GM23338 (cell line): ENCODE data around the gene HRAS. TPM values are rescaled to one million over a fixed set of nuclear protein-coding genes. Genes with fewer than 3 reads are reported as not detected.
A peak's percentile ranks its signal among the peaks of the same experiment; 100 is the strongest.

Experiments
- ATAC-seq: fragments of 200-7000 bp; cut with Tn5 transposase; 3 replicates; pipeline ENCODE4 v1.9.1; 2020
- DNase-seq: peaks from one replicate; pipeline ENCODE4 v3.0.0-alpha.2; 2015; ENCODE audit warnings: low spot score
- H2AFZ ChIP-seq: fragments of 200-600 bp; sonication (generic); 2 replicates; pipeline ENCODE4 v1.8.0; 2016; ENCODE audit warnings: antibody characterized with exemption, mild to moderate bottlenecking, moderate library complexity
- H3F3A ChIP-seq: fragments of 200-600 bp; sonication (generic); replicated peaks from 2 replicates; pipeline ENCODE4 v1.8.0; 2017; ENCODE audit warnings: antibody characterized with exemption, mixed run types, low read depth
- H3K27ac ChIP-seq: fragments of 200-600 bp; sonication (generic); 2 replicates; pipeline ENCODE4 v1.6.1; 2016; ENCODE audit warnings: low read depth
- H3K27me3 ChIP-seq: fragments of 200-600 bp; sonication (generic); 2 replicates; pipeline ENCODE4 v1.8.0; 2016; ENCODE audit warnings: mild to moderate bottlenecking, mixed run types, moderate library complexity; ENCODE audit not compliant: insufficient read depth
- H3K36me3 ChIP-seq: fragments of 200-600 bp; sonication (generic); 2 replicates; pipeline ENCODE4 v1.8.0; 2016; ENCODE audit warnings: mild to moderate bottlenecking; ENCODE audit not compliant: insufficient read depth
- H3K4me1 ChIP-seq: fragments of 200-600 bp; sonication (generic); 2 replicates; pipeline ENCODE4 v1.8.0; 2016; ENCODE audit warnings: mild to moderate bottlenecking, moderate library complexity; ENCODE audit not compliant: insufficient read depth
- H3K4me2 ChIP-seq: fragments of 200-600 bp; sonication (generic); 2 replicates; pipeline ENCODE4 v1.7.1; 2017; ENCODE audit warnings: mixed run types
- H3K4me3 ChIP-seq: fragments of 200-600 bp; sonication (generic); 2 replicates; pipeline ENCODE4 v1.6.1; 2016; ENCODE audit warnings: mixed run types
- H3K79me2 ChIP-seq: fragments of 200-600 bp; sonication (generic); replicated peaks from 2 replicates; pipeline ENCODE4 v1.8.0; 2017; ENCODE audit warnings: mild to moderate bottlenecking; ENCODE audit not compliant: insufficient read depth
- H3K9me2 ChIP-seq: fragments of 200-600 bp; sonication (generic); 2 replicates; pipeline ENCODE4 v1.8.0; 2017; ENCODE audit not compliant: insufficient read depth
- H4K20me1 ChIP-seq: fragments of 200-600 bp; sonication (generic); replicated peaks from 2 replicates; pipeline ENCODE4 v1.8.0; 2017; ENCODE audit warnings: mild to moderate bottlenecking; ENCODE audit not compliant: insufficient read depth
- H3K27ac Mint-ChIP-seq: 2 replicates; pipeline ENCODE4 v1.8.0; 2020; ENCODE audit warnings: inconsistent platforms, mild to moderate bottlenecking, moderate library complexity, mixed read lengths
- H3K27me3 Mint-ChIP-seq: 3 replicates; pipeline ENCODE4 v1.8.0; 2022; ENCODE audit warnings: low read depth, mild to moderate bottlenecking, moderate library complexity, mixed read lengths, inconsistent platforms; ENCODE audit not compliant: insufficient read depth, poor library complexity
- H3K36me3 Mint-ChIP-seq: 3 replicates; pipeline ENCODE4 v1.8.0; 2021; ENCODE audit warnings: low read depth, mild to moderate bottlenecking, inconsistent platforms, moderate library complexity, mixed read lengths
- H3K4me1 Mint-ChIP-seq: 3 replicates; pipeline ENCODE4 v1.8.0; 2020; ENCODE audit warnings: mild to moderate bottlenecking, inconsistent platforms, mixed read lengths
- H3K4me3 Mint-ChIP-seq: 3 replicates; pipeline ENCODE4 v1.8.0; 2021; ENCODE audit warnings: moderate library complexity, mild to moderate bottlenecking, inconsistent platforms, mixed read lengths
- H3K9me3 Mint-ChIP-seq: 3 replicates; pipeline ENCODE4 v1.8.0; 2020; ENCODE audit warnings: moderate library complexity, mild to moderate bottlenecking, inconsistent platforms, mixed read lengths
- CREB1 ChIP-seq: fragments of 250-450 bp; sonication (Bioruptor Pico); IDR thresholded peaks from 2 replicates; pipeline ENCODE4 v1.5.0; 2020; ENCODE audit warnings: low read depth, mild to moderate bottlenecking, moderate library complexity
- CTCF ChIP-seq, 2 experiments: fragments of 200-600 bp in 1 of 2; sonication (generic) in 1 of 2; conservative IDR thresholded peaks; 2 replicates each; pipeline versions ENCODE4 v1.5.1 to v1.6.1; 2016 to 2017; ENCODE audit warnings: antibody characterized with exemption in 2 of 2, low read depth in 2 of 2, mild to moderate bottlenecking in 2 of 2, moderate library complexity in 1 of 2
- ETS1 ChIP-seq: IDR thresholded peaks from 2 replicates; pipeline ENCODE4 v1.6.1; 2016; ENCODE audit warnings: antibody characterized with exemption
- EZH2 ChIP-seq: fragments of 200-600 bp; sonication (generic); IDR thresholded peaks from one replicate; pipeline ENCODE4 v1.8.0; 2017; ENCODE audit warnings: antibody characterized with exemption, mild to moderate bottlenecking, low read depth; ENCODE audit not compliant: unreplicated experiment
- EZH2phosphoT487 ChIP-seq: fragments of 200-600 bp; sonication (generic); IDR thresholded peaks from one replicate; pipeline ENCODE4 v1.8.1; 2018; ENCODE audit warnings: antibody characterized with exemption; ENCODE audit not compliant: unreplicated experiment
- JUNB ChIP-seq: IDR thresholded peaks from one replicate; pipeline ENCODE4 v1.6.1; 2016; ENCODE audit warnings: antibody characterized with exemption; ENCODE audit not compliant: unreplicated experiment
- NANOG ChIP-seq: IDR thresholded peaks from 2 replicates; pipeline ENCODE4 v1.6.1; 2016; ENCODE audit warnings: antibody characterized with exemption, borderline replicate concordance
- POLR2AphosphoS5 ChIP-seq: IDR thresholded peaks from 2 replicates; pipeline ENCODE4 v1.6.1; 2016; ENCODE audit warnings: antibody characterized with exemption, low read depth
- STAT1 ChIP-seq: IDR thresholded peaks from one replicate; pipeline ENCODE4 v1.6.1; 2016; ENCODE audit warnings: antibody characterized with exemption; ENCODE audit not compliant: unreplicated experiment
- ZNF114 ChIP-seq: fragments of 250-450 bp; sonication (Bioruptor Pico); IDR thresholded peaks from 2 replicates; pipeline ENCODE4 v1.5.0; 2020; ENCODE audit warnings: mild to moderate bottlenecking, moderate library complexity
- ZNF331 ChIP-seq: fragments of 250-450 bp; sonication (Bioruptor Pico); IDR thresholded peaks from 2 replicates; pipeline ENCODE4 v1.5.0; 2020; ENCODE audit warnings: low read depth, mild to moderate bottlenecking, moderate library complexity
- polyA plus RNA-seq: library from polyadenylated mRNA; unstranded; fragments of >200 nt; fragmentation: Nextera tagmentation; extraction: Ambion mirVana; gene quantifications from 2 replicates; pipeline ENCODE4 v1.2.1, GENCODE V29; 2016
- total RNA-seq: library from RNA; depleted of rRNA; stranded (reverse); fragments of >200 nt; shearing (Covaris generic); gene quantifications from 2 replicates; pipeline ENCODE4 v1.2.3, GENCODE V29; 2014
- TF ChIP-seq, protein P1 (sequence below): IDR thresholded peaks from one replicate; pipeline ENCODE4 v1.6.1; 2018; ENCODE audit warnings: antibody characterized with exemption; ENCODE audit not compliant: unreplicated experiment

HRAS gene
- total and polyA plus RNA-seq, 2 experiments from 2014 or later: 37.9 to 48.7 TPM

DNA sequence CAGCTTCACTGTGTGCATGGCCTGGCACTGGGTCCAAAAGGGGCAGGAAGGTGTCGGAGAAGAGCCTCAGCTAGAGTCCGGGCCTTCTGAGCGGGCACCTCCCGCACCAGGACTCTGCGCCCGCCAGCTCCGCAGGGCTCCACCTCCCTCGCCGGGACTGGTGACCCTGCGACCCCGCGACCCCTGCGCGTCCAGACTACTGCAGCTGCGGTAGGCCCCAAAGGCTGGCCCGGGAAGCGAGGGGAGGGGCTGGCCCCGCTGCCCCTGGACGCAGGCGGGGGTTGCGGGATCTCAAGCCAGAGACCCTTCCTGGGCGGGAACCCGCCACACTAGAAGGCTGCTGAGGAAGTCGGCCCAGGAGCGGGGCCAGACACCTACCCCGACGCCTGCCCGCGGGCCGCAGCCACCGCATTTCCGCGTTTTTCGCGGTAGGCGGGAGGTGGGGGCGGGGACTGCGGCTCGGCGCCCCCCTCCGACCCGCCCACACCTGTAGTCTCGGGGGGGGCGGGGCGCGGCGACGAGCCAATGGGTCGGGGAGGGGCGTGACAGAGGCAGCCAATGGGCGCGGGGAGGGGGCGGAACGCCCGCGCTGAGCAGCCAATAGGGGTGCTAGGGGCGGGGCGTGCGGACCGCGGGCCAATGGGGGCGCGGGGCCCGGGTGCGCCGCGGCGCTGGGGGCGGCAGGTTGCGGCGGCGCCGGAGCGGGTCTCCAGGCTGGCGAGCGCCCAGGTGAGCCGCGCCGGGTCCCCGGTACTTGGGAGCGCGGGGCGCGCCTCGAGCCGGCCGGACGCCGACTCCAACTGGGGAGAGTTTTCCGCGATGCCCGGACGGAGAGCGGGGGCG lies 25.1 kb upstream of the HRAS start, which contains the start of the genes LMNTD2 and RASSF7:
LMNTD2 (minus strand) TSS at position 434 of the 843 bp plus-strand sequence; CDS start at position 412, 22 bp downstream.
RASSF7 (plus strand) TSS at position 666 of the 843 bp plus-strand sequence. CDS start 799 bp downstream, outside the sequence.
- H3K36me3 Mint-ChIP-seq: no peaks in the 10 kb centered on the region; the same call in 2 of the 3 replicates
- H3K79me2 ChIP-seq: 0 out of 2 replicates have a peak, but pooled peaks cover 7% of the 10 kb centered on the region
- no peak within 1 kb of the TSS for H3K27ac ChIP-seq

DNA sequence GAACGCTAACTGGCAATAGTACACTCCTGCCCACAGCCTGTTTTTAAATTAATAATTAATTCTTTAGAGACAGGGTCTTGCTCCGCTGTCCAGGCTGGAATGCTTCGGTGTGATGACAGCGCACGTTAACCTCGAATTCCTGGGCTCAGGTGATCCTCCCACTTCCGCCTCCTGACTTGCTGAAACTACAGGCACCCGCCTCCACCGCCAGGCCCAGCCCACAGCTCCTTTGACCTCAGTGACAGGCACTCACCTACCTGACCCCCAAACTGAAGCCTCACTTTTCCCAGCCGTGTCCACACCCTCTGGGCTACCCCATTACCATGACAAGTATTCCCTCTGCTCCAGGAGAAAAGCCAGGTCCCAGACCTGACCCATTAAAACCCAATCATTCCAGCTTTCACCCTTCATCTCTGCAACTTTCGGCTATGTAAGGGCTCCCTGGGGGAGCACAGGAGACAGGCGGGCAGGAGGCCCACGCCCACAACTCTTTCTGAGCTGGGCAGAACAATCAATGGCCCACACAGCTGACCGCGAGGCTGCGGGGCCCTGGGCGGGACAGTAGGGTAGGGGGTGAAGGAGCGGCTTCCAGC lies 24.4 kb upstream of the HRAS start:
- no peak overlapping the region for H3K27ac ChIP-seq
- DNase-seq (peak; percentile 73), ATAC-seq (peak; percentile 5)
- H3F3A ChIP-seq: peaks cover 5% of the 10 kb centered on the region; the same call in 1 of the 2 replicates
- peaks cover 10% of the 10 kb centered on the region for H3K4me1 ChIP-seq
- peak overlapping the region; percentile 91 for H3K4me2 ChIP-seq
- H3K36me3 Mint-ChIP-seq: no peaks in the 10 kb centered on the region; the same call in 2 of the 3 replicates
- peaks cover 11% of the 10 kb centered on the region for H3K4me1 Mint-ChIP-seq
- peak overlapping the region; percentile 59; the same call in 1 of the 2 replicates for H3K27ac Mint-ChIP-seq
- H3K79me2 ChIP-seq: 0 out of 2 replicates have a peak, but pooled peaks cover 7% of the 10 kb centered on the region
- peaks cover 28% of the 10 kb centered on the region for H3K27me3 ChIP-seq
- peak overlapping the region; percentile 64 for H3K4me3 ChIP-seq
- peaks cover 32% of the 10 kb centered on the region for H3K27me3 Mint-ChIP-seq
- H3K4me3 Mint-ChIP-seq: peak overlapping the region; percentile 86
- no peak overlapping the region; the same call in 1 of the 2 replicates for H2AFZ ChIP-seq
- no peaks in the 10 kb centered on the region for H3K36me3 ChIP-seq
- H4K20me1 ChIP-seq: peaks cover 12% of the 10 kb centered on the region
- peaks cover 2% of the 10 kb centered on the region; the same call in 1 of the 3 replicates for H3K9me3 Mint-ChIP-seq
- no peaks in the 10 kb centered on the region for H3K9me2 ChIP-seq
- no peak for TF ChIP-seq NANOG
- TF ChIP-seq JUNB: no peak
- TF ChIP-seq, protein P1, sequence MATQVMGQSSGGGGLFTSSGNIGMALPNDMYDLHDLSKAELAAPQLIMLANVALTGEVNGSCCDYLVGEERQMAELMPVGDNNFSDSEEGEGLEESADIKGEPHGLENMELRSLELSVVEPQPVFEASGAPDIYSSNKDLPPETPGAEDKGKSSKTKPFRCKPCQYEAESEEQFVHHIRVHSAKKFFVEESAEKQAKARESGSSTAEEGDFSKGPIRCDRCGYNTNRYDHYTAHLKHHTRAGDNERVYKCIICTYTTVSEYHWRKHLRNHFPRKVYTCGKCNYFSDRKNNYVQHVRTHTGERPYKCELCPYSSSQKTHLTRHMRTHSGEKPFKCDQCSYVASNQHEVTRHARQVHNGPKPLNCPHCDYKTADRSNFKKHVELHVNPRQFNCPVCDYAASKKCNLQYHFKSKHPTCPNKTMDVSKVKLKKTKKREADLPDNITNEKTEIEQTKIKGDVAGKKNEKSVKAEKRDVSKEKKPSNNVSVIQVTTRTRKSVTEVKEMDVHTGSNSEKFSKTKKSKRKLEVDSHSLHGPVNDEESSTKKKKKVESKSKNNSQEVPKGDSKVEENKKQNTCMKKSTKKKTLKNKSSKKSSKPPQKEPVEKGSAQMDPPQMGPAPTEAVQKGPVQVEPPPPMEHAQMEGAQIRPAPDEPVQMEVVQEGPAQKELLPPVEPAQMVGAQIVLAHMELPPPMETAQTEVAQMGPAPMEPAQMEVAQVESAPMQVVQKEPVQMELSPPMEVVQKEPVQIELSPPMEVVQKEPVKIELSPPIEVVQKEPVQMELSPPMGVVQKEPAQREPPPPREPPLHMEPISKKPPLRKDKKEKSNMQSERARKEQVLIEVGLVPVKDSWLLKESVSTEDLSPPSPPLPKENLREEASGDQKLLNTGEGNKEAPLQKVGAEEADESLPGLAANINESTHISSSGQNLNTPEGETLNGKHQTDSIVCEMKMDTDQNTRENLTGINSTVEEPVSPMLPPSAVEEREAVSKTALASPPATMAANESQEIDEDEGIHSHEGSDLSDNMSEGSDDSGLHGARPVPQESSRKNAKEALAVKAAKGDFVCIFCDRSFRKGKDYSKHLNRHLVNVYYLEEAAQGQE: no peak
- TF ChIP-seq ZNF114 (CRISPR knock-in tag): no peak
- no peak for TF ChIP-seq CREB1 (CRISPR knock-in tag)
- TF ChIP-seq STAT1: no peak
- no peak for TF ChIP-seq ZNF331 (CRISPR knock-in tag)
- no peak for TF ChIP-seq ETS1
- TF ChIP-seq EZH2phosphoT487: no peak
- TF ChIP-seq CTCF (conservative IDR thresholded peaks at IDR 0.05; ENCODE audit: low read depth in 2 of 2): no peak
- no peak for TF ChIP-seq EZH2

More for the DNA sequence above, 25.1 kb upstream of the HRAS start, which contains the start of the genes LMNTD2 and RASSF7:
- H3K4me3 Mint-ChIP-seq: peak within 1 kb of the TSS; percentile 86
- peaks cover 32% of the 10 kb centered on the region for H3K27me3 Mint-ChIP-seq
- TF ChIP-seq STAT1: no peak
- TF ChIP-seq POLR2AphosphoS5: peak; percentile 57
- peak; percentile 60; the same call in 1 of the 2 replicates for TF ChIP-seq CREB1 (CRISPR knock-in tag)
- H3K4me1 ChIP-seq: peaks cover 14% of the 10 kb centered on the region
- peaks cover 12% of the 10 kb centered on the region for H4K20me1 ChIP-seq
- H2AFZ ChIP-seq: no peak within 1 kb of the TSS; the same call in 1 of the 2 replicates
- peaks cover 11% of the 10 kb centered on the region for H3K4me1 Mint-ChIP-seq
- peaks cover 27% of the 10 kb centered on the region for H3K27me3 ChIP-seq
- ATAC-seq: peak; percentile 60
- peaks cover 2% of the 10 kb centered on the region; the same call in 1 of the 3 replicates for H3K9me3 Mint-ChIP-seq
- no peaks in the 10 kb centered on the region for H3K9me2 ChIP-seq
- DNase-seq: peak; percentile 95
- peak within 1 kb of the TSS; percentile 88 for H3K4me3 ChIP-seq
- H3K27ac Mint-ChIP-seq: peak within 1 kb of the TSS; percentile 59; the same call in 1 of the 2 replicates
- peak within 1 kb of the TSS; percentile 91 for H3K4me2 ChIP-seq
- H3F3A ChIP-seq: peaks cover 8% of the 10 kb centered on the region; the same call in 1 of the 2 replicates
- no peaks in the 10 kb centered on the region for H3K36me3 ChIP-seq
